HepG2 (cell line): Measurements from ENCODE around the gene CD300LG. TPM values are rescaled to one million over a fixed set of nuclear protein-coding genes. Genes with fewer than 3 reads are reported as not detected.

Source experiments
- ASH2L ChIP-seq: fragments of 300-600, 200-600 bp; sonication (generic); IDR thresholded peaks from 2 replicates; pipeline ENCODE4 v1.7.0; 2017; ENCODE audit warnings: low read depth, mild to moderate bottlenecking, moderate library complexity, mixed read lengths, low read length; ENCODE audit not compliant: insufficient read length
- ATF3 ChIP-seq: sonication (generic); formaldehyde crosslinking; IDR thresholded peaks from 2 replicates; pipeline ENCODE4 v1.4.0; 2020; ENCODE audit warnings: missing genetic modification reagents
- CREM ChIP-seq, 2 experiments: sonication (generic) in 1 of 2; formaldehyde crosslinking in 1 of 2; IDR thresholded peaks; 2 replicates each; pipeline versions ENCODE4 v1.4.0 to v1.6.1; 2016 to 2020; ENCODE audit warnings: antibody characterized with exemption in 1 of 2, mild to moderate bottlenecking in 1 of 2, missing genetic modification reagents in 1 of 2
- MIER3 ChIP-seq: IDR thresholded peaks from 2 replicates; pipeline ENCODE4 v1.6.1; 2016; ENCODE audit warnings: missing compliant biosample characterization, borderline replicate concordance
- MTA1 ChIP-seq: sonication (generic); formaldehyde crosslinking; IDR thresholded peaks from 2 replicates; pipeline ENCODE4 v1.4.0; 2020; ENCODE audit warnings: missing genetic modification reagents, mild to moderate bottlenecking, borderline replicate concordance
- MXI1 ChIP-seq: IDR thresholded peaks from 3 replicates; pipeline ENCODE4 v1.6.1; 2012; ENCODE audit warnings: low read depth, low read length, inconsistent platforms, borderline replicate concordance
- NR2F6 ChIP-seq, 2 experiments: IDR thresholded peaks; 2 replicates each; pipeline ENCODE4 v1.6.1; 2016; ENCODE audit warnings: antibody characterized with exemption in 1 of 2, mild to moderate bottlenecking in 1 of 2
- RARA ChIP-seq: IDR thresholded peaks from 2 replicates; pipeline ENCODE4 v1.6.1; 2016; ENCODE audit warnings: missing genetic modification reagents, missing compliant biosample characterization
- RFXANK ChIP-seq: IDR thresholded peaks from 2 replicates; pipeline ENCODE4 v1.6.1; 2016
- SOX5 ChIP-seq: IDR thresholded peaks from 2 replicates; pipeline ENCODE4 v1.6.1; 2016; ENCODE audit warnings: borderline replicate concordance
- TARDBP ChIP-seq: sonication (generic); formaldehyde crosslinking; IDR thresholded peaks from 2 replicates; pipeline ENCODE4 v1.8.0; 2022; ENCODE audit warnings: mild to moderate bottlenecking, missing genetic modification reagents
- TGIF2 ChIP-seq: IDR thresholded peaks from 2 replicates; pipeline ENCODE4 v1.6.1; 2016; ENCODE audit warnings: control low read depth, missing compliant biosample characterization
- ZKSCAN8 ChIP-seq: IDR thresholded peaks from 2 replicates; pipeline ENCODE4 v1.6.1; 2016; ENCODE audit warnings: borderline replicate concordance, missing genetic modification reagents, missing compliant biosample characterization
- ZNF549 ChIP-seq: sonication (generic); formaldehyde crosslinking; IDR thresholded peaks from 2 replicates; pipeline ENCODE4 v1.5.0; 2020; ENCODE audit warnings: missing genetic modification reagents
- ZNF770 ChIP-seq: sonication (generic); formaldehyde crosslinking; IDR thresholded peaks from 2 replicates; pipeline ENCODE4 v1.5.0; 2020; ENCODE audit warnings: mild to moderate bottlenecking, missing genetic modification reagents
- ZNF800 ChIP-seq: sonication (generic); formaldehyde crosslinking; IDR thresholded peaks from 2 replicates; pipeline ENCODE4 v1.4.0; 2020; ENCODE audit warnings: missing genetic modification reagents
- ZSCAN12 ChIP-seq: sonication (generic); formaldehyde crosslinking; IDR thresholded peaks from 2 replicates; pipeline ENCODE4 v1.9.0; 2021; ENCODE audit warnings: mild to moderate bottlenecking, missing genetic modification reagents
- polyA plus RNA-seq, 8 experiments: library from polyadenylated mRNA; depleted of rRNA in 3 of 8; stranded (reverse) in 7 of 8; unstranded in 1 of 8; fragments of >200 nt; fragmentation: Illumina TruSeq in 4 of 8; extraction: Trizol in 4 of 8; gene quantifications; 2 replicates each; pipeline versions ENCODE4 v1.2.1 to v1.2.3, GENCODE V29; 2011 to 2016; ENCODE audit warnings: low read depth in 4 of 8, missing spikeins in 1 of 8, mixed read lengths in 1 of 8; ENCODE audit not compliant: insufficient read depth in 1 of 8
- total RNA-seq, 5 experiments: library from RNA; depleted of rRNA; stranded (reverse); fragments of >200 nt; fragmentation: Illumina TruSeq; extraction: Trizol; gene quantifications; 2 replicates each; pipeline ENCODE4 v1.2.3, GENCODE V29; 2016; ENCODE audit warnings: low read depth in 1 of 5
- TF ChIP-seq, protein P1 (sequence below): sonication (generic); formaldehyde crosslinking; conservative IDR thresholded peaks from 2 replicates; pipeline ENCODE4 v1.8.0; 2022; ENCODE audit warnings: missing genetic modification reagents
- TF ChIP-seq, protein P2 (sequence below): sonication (generic); formaldehyde crosslinking; IDR thresholded peaks from 2 replicates; pipeline ENCODE4 v1.8.1; 2023; ENCODE audit warnings: mild to moderate bottlenecking, missing genetic modification reagents, borderline replicate concordance
- TF ChIP-seq, protein P3 (sequence below): fragments of 450-650 bp; IDR thresholded peaks from 2 replicates; pipeline ENCODE4 v1.6.1; 2016
- TF ChIP-seq, protein P4 (sequence below): sonication (generic); formaldehyde crosslinking; IDR thresholded peaks from 2 replicates; pipeline ENCODE4 v1.4.0; 2020; ENCODE audit warnings: missing genetic modification reagents

Gene CD300LG
- total and polyA plus RNA-seq, 2 of the 13 experiments (the other 11 are each of a cell fraction or from before 2014, with no cell fraction given): not detected

DNA sequence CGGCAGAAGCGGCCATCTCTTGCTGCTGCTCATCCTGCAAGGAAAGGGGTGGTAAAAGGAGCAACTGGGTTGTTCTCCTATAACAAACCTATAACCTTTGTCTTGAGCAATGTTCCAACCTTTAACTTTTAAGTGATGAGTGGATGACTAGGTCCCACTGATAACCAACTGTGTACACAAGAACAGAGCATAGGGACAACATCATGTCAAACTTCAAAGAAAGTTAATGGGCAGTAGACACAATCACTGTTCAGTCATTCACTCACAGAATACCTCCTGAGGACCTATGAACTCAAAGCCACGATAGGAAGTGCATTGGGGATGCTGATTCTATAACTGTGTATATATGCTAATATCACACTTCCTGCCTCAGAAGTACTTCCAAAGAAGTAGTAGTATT is 45.1 kb upstream of the CD300LG start (continued):
- peak; percentile 90 for TF ChIP-seq RARA (CRISPR knock-in tag)
- no peak for TF ChIP-seq ZNF770 (CRISPR knock-in tag)
- TF ChIP-seq TARDBP (CRISPR knock-in tag): peak; percentile 86
- TF ChIP-seq MTA1 (CRISPR knock-in tag): no peak
- TF ChIP-seq RFXANK (CRISPR knock-in tag): no peak
- peak; percentile 77; the same call in 1 of the 2 replicates for TF ChIP-seq MIER3 (CRISPR knock-in tag)
- TF ChIP-seq SOX5 (CRISPR knock-in tag): peak; percentile 96
- TF ChIP-seq MXI1: no peak; the same call in 2 of the 3 replicates
- TF ChIP-seq ZSCAN12: no peak
- no peak; the same call in 1 of the 2 replicates for TF ChIP-seq ZNF800 (CRISPR knock-in tag)
- TF ChIP-seq, protein P1, sequence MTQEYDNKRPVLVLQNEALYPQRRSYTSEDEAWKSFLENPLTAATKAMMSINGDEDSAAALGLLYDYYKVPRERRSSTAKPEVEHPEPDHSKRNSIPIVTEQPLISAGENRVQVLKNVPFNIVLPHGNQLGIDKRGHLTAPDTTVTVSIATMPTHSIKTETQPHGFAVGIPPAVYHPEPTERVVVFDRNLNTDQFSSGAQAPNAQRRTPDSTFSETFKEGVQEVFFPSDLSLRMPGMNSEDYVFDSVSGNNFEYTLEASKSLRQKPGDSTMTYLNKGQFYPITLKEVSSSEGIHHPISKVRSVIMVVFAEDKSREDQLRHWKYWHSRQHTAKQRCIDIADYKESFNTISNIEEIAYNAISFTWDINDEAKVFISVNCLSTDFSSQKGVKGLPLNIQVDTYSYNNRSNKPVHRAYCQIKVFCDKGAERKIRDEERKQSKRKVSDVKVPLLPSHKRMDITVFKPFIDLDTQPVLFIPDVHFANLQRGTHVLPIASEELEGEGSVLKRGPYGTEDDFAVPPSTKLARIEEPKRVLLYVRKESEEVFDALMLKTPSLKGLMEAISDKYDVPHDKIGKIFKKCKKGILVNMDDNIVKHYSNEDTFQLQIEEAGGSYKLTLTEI (CRISPR knock-in tag): no peak
- TF ChIP-seq TGIF2 (CRISPR knock-in tag): no peak; the same call in 1 of the 2 replicates
- peak; percentile 83; the same call in 1 of the 2 replicates for TF ChIP-seq ATF3
- TF ChIP-seq CREM (IDR thresholded peaks at IDR 0.05): peak; percentile 89
- TF ChIP-seq CREM (CRISPR knock-in tag; IDR thresholded peaks at IDR 0.05): no peak
- no peak for TF ChIP-seq ZNF549 (CRISPR knock-in tag)
- peak; percentile 99 for TF ChIP-seq NR2F6 (IDR thresholded peaks at IDR 0.05)
- peak; percentile 97 for TF ChIP-seq NR2F6 (CRISPR knock-in tag; IDR thresholded peaks at IDR 0.05)
- TF ChIP-seq, protein P2, sequence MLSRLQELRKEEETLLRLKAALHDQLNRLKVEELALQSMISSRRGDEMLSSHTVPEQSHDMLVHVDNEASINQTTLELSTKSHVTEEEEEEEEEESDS (CRISPR knock-in tag): 0 out of 2 replicates have a peak, but pooled peaks have one; percentile 80
- peak; percentile 63; the same call in 1 of the 2 replicates for TF ChIP-seq ZKSCAN8 (CRISPR knock-in tag)
- TF ChIP-seq, protein P3, sequence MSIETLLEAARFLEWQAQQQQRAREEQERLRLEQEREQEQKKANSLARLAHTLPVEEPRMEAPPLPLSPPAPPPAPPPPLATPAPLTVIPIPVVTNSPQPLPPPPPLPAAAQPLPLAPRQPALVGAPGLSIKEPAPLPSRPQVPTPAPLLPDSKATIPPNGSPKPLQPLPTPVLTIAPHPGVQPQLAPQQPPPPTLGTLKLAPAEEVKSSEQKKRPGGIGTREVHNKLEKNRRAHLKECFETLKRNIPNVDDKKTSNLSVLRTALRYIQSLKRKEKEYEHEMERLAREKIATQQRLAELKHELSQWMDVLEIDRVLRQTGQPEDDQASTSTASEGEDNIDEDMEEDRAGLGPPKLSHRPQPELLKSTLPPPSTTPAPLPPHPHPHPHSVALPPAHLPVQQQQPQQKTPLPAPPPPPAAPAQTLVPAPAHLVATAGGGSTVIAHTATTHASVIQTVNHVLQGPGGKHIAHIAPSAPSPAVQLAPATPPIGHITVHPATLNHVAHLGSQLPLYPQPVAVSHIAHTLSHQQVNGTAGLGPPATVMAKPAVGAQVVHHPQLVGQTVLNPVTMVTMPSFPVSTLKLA: no peak
- TF ChIP-seq ASH2L: no peak
- TF ChIP-seq, protein P4, sequence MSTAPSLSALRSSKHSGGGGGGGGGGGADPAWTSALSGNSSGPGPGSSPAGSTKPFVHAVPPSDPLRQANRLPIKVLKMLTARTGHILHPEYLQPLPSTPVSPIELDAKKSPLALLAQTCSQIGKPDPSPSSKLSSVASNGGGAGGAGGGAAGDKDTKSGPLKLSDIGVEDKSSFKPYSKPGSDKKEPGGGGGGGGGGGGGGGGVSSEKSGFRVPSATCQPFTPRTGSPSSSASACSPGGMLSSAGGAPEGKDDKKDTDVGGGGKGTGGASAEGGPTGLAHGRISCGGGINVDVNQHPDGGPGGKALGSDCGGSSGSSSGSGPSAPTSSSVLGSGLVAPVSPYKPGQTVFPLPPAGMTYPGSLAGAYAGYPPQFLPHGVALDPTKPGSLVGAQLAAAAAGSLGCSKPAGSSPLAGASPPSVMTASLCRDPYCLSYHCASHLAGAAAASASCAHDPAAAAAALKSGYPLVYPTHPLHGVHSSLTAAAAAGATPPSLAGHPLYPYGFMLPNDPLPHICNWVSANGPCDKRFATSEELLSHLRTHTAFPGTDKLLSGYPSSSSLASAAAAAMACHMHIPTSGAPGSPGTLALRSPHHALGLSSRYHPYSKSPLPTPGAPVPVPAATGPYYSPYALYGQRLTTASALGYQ: peak; percentile 92
